Gastrocnemius medialis (tissue), 4 donors: ENCODE measurements around the gene PTPN4.

Experiments
- POLR2A ChIP-seq, 2 donors: fragments of 450-650 bp; IDR thresholded peaks; one replicate each; pipeline ENCODE4 v1.6.1; 2017; ENCODE audit warnings: antibody characterized with exemption in 2 of 2, mild to moderate bottlenecking in 2 of 2, moderate library complexity in 2 of 2
- TF ChIP-seq, protein P1 (sequence below), 5 experiments: fragments of 450-650 bp in 3 of 5; fragments of 200-600 bp in 2 of 5; sonication (generic) in 2 of 5; IDR thresholded peaks in 4 of 5; conservative IDR thresholded peaks in 1 of 5; 1 replicate in 4 of 5; 2 replicates in 1 of 5; pipeline ENCODE4 v1.5.1; 2016 to 2019; ENCODE audit warnings: antibody characterized with exemption in 5 of 5, mild to moderate bottlenecking in 3 of 5, moderate library complexity in 3 of 5

DNA sequence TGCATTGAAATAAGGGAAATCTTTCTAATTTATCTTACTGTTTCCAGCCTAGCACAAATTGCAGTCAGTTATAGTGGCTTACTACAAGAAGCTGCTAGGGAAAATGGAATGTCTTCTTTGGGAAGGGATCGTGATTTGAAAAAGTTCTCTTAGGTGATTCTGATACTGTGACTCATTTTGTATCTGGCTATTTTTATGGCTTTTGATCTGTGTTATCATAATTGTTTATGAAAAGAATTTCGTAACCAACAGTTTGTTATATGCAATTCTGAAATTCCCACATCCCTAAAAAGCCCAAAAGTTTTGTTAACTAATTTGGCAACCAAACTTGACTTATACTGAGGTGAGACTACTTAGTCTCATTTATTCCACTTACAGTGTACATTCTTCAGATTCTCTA, 12.4 kb downstream of the PTPN4 start:
- TF ChIP-seq, protein P1, sequence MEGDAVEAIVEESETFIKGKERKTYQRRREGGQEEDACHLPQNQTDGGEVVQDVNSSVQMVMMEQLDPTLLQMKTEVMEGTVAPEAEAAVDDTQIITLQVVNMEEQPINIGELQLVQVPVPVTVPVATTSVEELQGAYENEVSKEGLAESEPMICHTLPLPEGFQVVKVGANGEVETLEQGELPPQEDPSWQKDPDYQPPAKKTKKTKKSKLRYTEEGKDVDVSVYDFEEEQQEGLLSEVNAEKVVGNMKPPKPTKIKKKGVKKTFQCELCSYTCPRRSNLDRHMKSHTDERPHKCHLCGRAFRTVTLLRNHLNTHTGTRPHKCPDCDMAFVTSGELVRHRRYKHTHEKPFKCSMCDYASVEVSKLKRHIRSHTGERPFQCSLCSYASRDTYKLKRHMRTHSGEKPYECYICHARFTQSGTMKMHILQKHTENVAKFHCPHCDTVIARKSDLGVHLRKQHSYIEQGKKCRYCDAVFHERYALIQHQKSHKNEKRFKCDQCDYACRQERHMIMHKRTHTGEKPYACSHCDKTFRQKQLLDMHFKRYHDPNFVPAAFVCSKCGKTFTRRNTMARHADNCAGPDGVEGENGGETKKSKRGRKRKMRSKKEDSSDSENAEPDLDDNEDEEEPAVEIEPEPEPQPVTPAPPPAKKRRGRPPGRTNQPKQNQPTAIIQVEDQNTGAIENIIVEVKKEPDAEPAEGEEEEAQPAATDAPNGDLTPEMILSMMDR (IDR thresholded peaks at IDR 0.05 in 4 of 5, conservative IDR thresholded peaks at IDR 0.05 in 1 of 5), result no peak
- TF ChIP-seq POLR2A (IDR thresholded peaks at IDR 0.05), result no peak
